Mesenchymal stem cell (in vitro differentiated cells and primary cell): Measurements from ENCODE around the gene MTOR.

Experiments used
- DNase-seq: peaks from one replicate; pipeline ENCODE4 v3.0.0-alpha.2; 2013
- H2AFZ ChIP-seq: one replicate; pipeline ENCODE4 v1.6.1; 2013; ENCODE audit warnings: low read depth, mild to moderate bottlenecking, control low read depth, inconsistent platforms, low read length, moderate library complexity
- H2AK5ac ChIP-seq: 2 replicates; pipeline ENCODE4 v1.6.1; 2013; ENCODE audit warnings: low read length, moderate library complexity, mild to moderate bottlenecking, inconsistent platforms; ENCODE audit not compliant: severe bottlenecking
- H2BK120ac ChIP-seq: one replicate; pipeline ENCODE4 v1.6.1; 2013; ENCODE audit warnings: low read depth, mild to moderate bottlenecking, inconsistent platforms, low read length, moderate library complexity
- H2BK12ac ChIP-seq, 2 experiments: one replicate each; pipeline ENCODE4 v1.6.1; 2013; ENCODE audit warnings: inconsistent platforms in 2 of 2, low read length in 2 of 2, mild to moderate bottlenecking in 2 of 2, moderate library complexity in 2 of 2, control low read depth in 1 of 2
- H2BK15ac ChIP-seq: one replicate; pipeline ENCODE4 v1.6.1; 2013; ENCODE audit warnings: mild to moderate bottlenecking, low read depth, inconsistent platforms; ENCODE audit not compliant: poor library complexity, severe bottlenecking
- H2BK5ac ChIP-seq: 2 replicates; pipeline ENCODE4 v1.6.1; 2013; ENCODE audit warnings: low read depth, mild to moderate bottlenecking, low read length, control low read depth, inconsistent platforms; ENCODE audit not compliant: poor library complexity, severe bottlenecking
- H3K14ac ChIP-seq, 2 experiments: one replicate each; pipeline ENCODE4 v1.6.1; 2013; ENCODE audit warnings: inconsistent platforms in 2 of 2, low read length in 2 of 2, control low read depth in 1 of 2, mild to moderate bottlenecking in 1 of 2, moderate library complexity in 1 of 2
- H3K18ac ChIP-seq, 2 experiments: one replicate each; pipeline ENCODE4 v1.6.1; 2013; ENCODE audit warnings: inconsistent platforms in 2 of 2, low read length in 2 of 2, control low read depth in 1 of 2, low read depth in 1 of 2, mild to moderate bottlenecking in 1 of 2
- H3K23ac ChIP-seq, 2 experiments: one replicate each; pipeline ENCODE4 v1.6.1; 2013; ENCODE audit warnings: inconsistent platforms in 2 of 2, low read length in 2 of 2, mild to moderate bottlenecking in 2 of 2, moderate library complexity in 2 of 2, control low read depth in 1 of 2
- H3K27ac ChIP-seq: 2 replicates; pipeline ENCODE4 v1.5.1; 2013; ENCODE audit warnings: mild to moderate bottlenecking, moderate library complexity, low read length, control low read depth, inconsistent platforms; ENCODE audit not compliant: poor library complexity, severe bottlenecking
- H3K27me3 ChIP-seq, 2 experiments: 2 replicates each; pipeline versions ENCODE4 v1.6.1 to v1.7.0; 2013; ENCODE audit warnings: low read length in 2 of 2, mild to moderate bottlenecking in 2 of 2, moderate library complexity in 2 of 2, control low read depth in 1 of 2, inconsistent platforms in 1 of 2; ENCODE audit not compliant: control insufficient read depth in 1 of 2, insufficient read depth in 1 of 2
- H3K36me3 ChIP-seq, 2 experiments: 2 replicates each; pipeline versions ENCODE4 v1.6.1 to v1.7.0; 2013; ENCODE audit warnings: low read length in 2 of 2, control low read depth in 1 of 2, inconsistent platforms in 1 of 2, low read depth in 1 of 2, mild to moderate bottlenecking in 1 of 2; ENCODE audit not compliant: insufficient read depth in 2 of 2, control insufficient read depth in 1 of 2
- H3K4ac ChIP-seq, 2 experiments: one replicate each; pipeline ENCODE4 v1.6.1; 2013; ENCODE audit warnings: inconsistent platforms in 2 of 2, low read length in 2 of 2, mild to moderate bottlenecking in 2 of 2, moderate library complexity in 2 of 2, control low read depth in 1 of 2, low read depth in 1 of 2
- H3K4me1 ChIP-seq: 2 replicates; pipeline ENCODE4 v1.6.1; 2013; ENCODE audit warnings: low read depth, low read length, control low read depth; ENCODE audit not compliant: control insufficient read depth, insufficient read depth
- H3K4me2 ChIP-seq: 2 replicates; pipeline ENCODE4 v1.6.1; 2013; ENCODE audit warnings: low read length, mild to moderate bottlenecking, inconsistent platforms; ENCODE audit not compliant: poor library complexity, severe bottlenecking
- H3K4me3 ChIP-seq, 2 experiments: 2 replicates each; pipeline versions ENCODE4 v1.5.1 to v1.7.0; 2013; ENCODE audit warnings: low read length in 2 of 2, mild to moderate bottlenecking in 2 of 2, control low read depth in 1 of 2, low read depth in 1 of 2; ENCODE audit not compliant: insufficient read depth in 1 of 2
- H3K79me1 ChIP-seq: replicated peaks from 2 replicates; pipeline ENCODE4 v1.6.1; 2013; ENCODE audit warnings: mild to moderate bottlenecking, control low read depth, low read length, inconsistent platforms; ENCODE audit not compliant: poor library complexity, severe bottlenecking
- H3K9ac ChIP-seq: 2 replicates; pipeline ENCODE4 v1.7.0; 2013; ENCODE audit warnings: mild to moderate bottlenecking, low read length, moderate library complexity
- H3K9me3 ChIP-seq: 2 replicates; pipeline ENCODE4 v1.7.0; 2013; ENCODE audit warnings: mild to moderate bottlenecking, low read length; ENCODE audit not compliant: control insufficient read depth
- H4K8ac ChIP-seq: one replicate; pipeline ENCODE4 v1.6.1; 2013; ENCODE audit warnings: inconsistent platforms, mild to moderate bottlenecking, low read length, moderate library complexity
- H4K91ac ChIP-seq: one replicate; pipeline ENCODE4 v1.6.1; 2013; ENCODE audit warnings: mild to moderate bottlenecking, low read length, inconsistent platforms
- WGBS: methylation state at CpG from one replicate; pipeline ENCODE4 v1.1.7; 2013; ENCODE audit warnings: mixed read lengths; 5-methylcytosine and 5-hydroxymethylcytosine counted together

MTOR gene

GRCh38 chr1:11134251-11134897 is 128.0 kb downstream of the MTOR start:
- H3K27me3 ChIP-seq = no peaks in the 10 kb centered on the region
- no peak overlapping the region for H4K8ac ChIP-seq
- DNase-seq = peak; percentile 14
- peaks cover 3% of the 10 kb centered on the region for H3K4me1 ChIP-seq
- no peak overlapping the region for H2BK120ac ChIP-seq
- no peak overlapping the region for H3K4me2 ChIP-seq
- no peak overlapping the region for H3K14ac ChIP-seq
- H2BK12ac ChIP-seq = no peak overlapping the region
- 76% methylated on average over 5 of the region's 5 CpGs for WGBS
- H2AK5ac ChIP-seq = no peak overlapping the region
- no peak overlapping the region for H3K27ac ChIP-seq
- no peak overlapping the region for H3K4me3 ChIP-seq
- no peaks in the 10 kb centered on the region for H3K9me3 ChIP-seq
- no peak overlapping the region for H2BK5ac ChIP-seq
- no peak overlapping the region for H3K9ac ChIP-seq
- no peak overlapping the region for H3K18ac ChIP-seq
- peaks cover 2% of the 10 kb centered on the region for H3K79me1 ChIP-seq
- no peak overlapping the region for H3K23ac ChIP-seq
- no peak overlapping the region for H2AFZ ChIP-seq
- no peak overlapping the region for H3K4ac ChIP-seq
- no peak overlapping the region for H2BK15ac ChIP-seq
- H4K91ac ChIP-seq = no peak overlapping the region
- H3K36me3 ChIP-seq = peaks cover 45 to 71% of the 10 kb centered on the region in 2 experiments

- no peaks in the 10 kb centered on the region for H3K9me3 ChIP-seq
- no peak overlapping the region for H2BK5ac ChIP-seq
- H3K4ac ChIP-seq = no peak overlapping the region
- H3K36me3 ChIP-seq = peaks cover 51 to 76% of the 10 kb centered on the region in 2 experiments
- no peak overlapping the region for H3K4me3 ChIP-seq
- no peak overlapping the region for H3K9ac ChIP-seq
- H2AFZ ChIP-seq = no peak overlapping the region
- H2AK5ac ChIP-seq = no peak overlapping the region
- no peak overlapping the region for H3K4me2 ChIP-seq
- peaks cover 3% of the 10 kb centered on the region for H3K4me1 ChIP-seq
- H3K27me3 ChIP-seq = no peaks in the 10 kb centered on the region
- H3K23ac ChIP-seq = no peak overlapping the region
- DNase-seq = no peak
- no peak overlapping the region for H2BK15ac ChIP-seq
- H2BK12ac ChIP-seq = no peak overlapping the region
- 92% methylated on average over 8 of the region's 8 CpGs for WGBS
- no peak overlapping the region for H2BK120ac ChIP-seq
- no peak overlapping the region for H3K14ac ChIP-seq
- no peak overlapping the region for H4K91ac ChIP-seq
- peaks cover 2% of the 10 kb centered on the region for H3K79me1 ChIP-seq
- no peak overlapping the region for H3K18ac ChIP-seq
- H3K27ac ChIP-seq = no peak overlapping the region
- H4K8ac ChIP-seq = no peak overlapping the region
Measured at GRCh38 chr1:11132563-11133293, 129.6 kb downstream of the MTOR start.

- H2AK5ac ChIP-seq = no peak overlapping the region
- no peak overlapping the region for H3K23ac ChIP-seq
- H3K4me2 ChIP-seq = no peak overlapping the region
- H3K27me3 ChIP-seq = no peaks in the 10 kb centered on the region
- H3K18ac ChIP-seq = no peak overlapping the region
- no peak overlapping the region for H4K91ac ChIP-seq
- H2BK15ac ChIP-seq = no peak overlapping the region
- no peak overlapping the region for H3K14ac ChIP-seq
- H2AFZ ChIP-seq = no peak overlapping the region
- no peak overlapping the region for H4K8ac ChIP-seq
- no peak overlapping the region for H2BK5ac ChIP-seq
- DNase-seq = no peak
- H3K4ac ChIP-seq = no peak overlapping the region
- no peak overlapping the region for H2BK12ac ChIP-seq
- H3K4me1 ChIP-seq = peaks cover 3% of the 10 kb centered on the region
- H3K79me1 ChIP-seq = peaks cover 2% of the 10 kb centered on the region
- H3K27ac ChIP-seq = no peak overlapping the region
- H3K9ac ChIP-seq = no peak overlapping the region
- H3K4me3 ChIP-seq = no peak overlapping the region
- H3K9me3 ChIP-seq = no peaks in the 10 kb centered on the region
- peaks cover 58 to 77% of the 10 kb centered on the region in 2 experiments for H3K36me3 ChIP-seq
- WGBS = 100% methylated on average over 3 of the region's 3 CpGs
- no peak overlapping the region for H2BK120ac ChIP-seq
Measured at GRCh38 chr1:11131816-11132215, 130.5 kb downstream of the MTOR start.

- DNase-seq = no peak
- Histone ChIP-seq H3K23ac (no peak overlapping the region), H4K91ac (no peak overlapping the region), H3K9ac (no peak overlapping the region), H3K27ac (no peak overlapping the region), H3K14ac (no peak overlapping the region), H3K79me1 (peaks cover 2% of the 10 kb centered on the region), H3K4me3 (no peak overlapping the region), H3K9me3 (no peaks in the 10 kb centered on the region), H3K27me3 (no peaks in the 10 kb centered on the region), H2AFZ (no peak overlapping the region), H3K18ac (no peak overlapping the region), H2BK12ac (no peak overlapping the region), H3K4me1 (peaks cover 3% of the 10 kb centered on the region), H2AK5ac (no peak overlapping the region), H3K4me2 (no peak overlapping the region), H2BK5ac (no peak overlapping the region), H3K4ac (no peak overlapping the region), H2BK120ac (no peak overlapping the region), H2BK15ac (no peak overlapping the region), H3K36me3 (peaks cover 64 to 82% of the 10 kb centered on the region in 2 experiments), H4K8ac (no peak overlapping the region)
- WGBS = 98% methylated on average over 17 of the region's 17 CpGs
Measured at GRCh38 chr1:11130406-11130805, 131.9 kb downstream of the MTOR start.
